ENCODE results near the gene TTC9C.
"Not testable (repeated sequence)": the region's sequence is repeated elsewhere in the genome, so short reads cannot be mapped to it uniquely, and the experiment has no call there.

DNA sequence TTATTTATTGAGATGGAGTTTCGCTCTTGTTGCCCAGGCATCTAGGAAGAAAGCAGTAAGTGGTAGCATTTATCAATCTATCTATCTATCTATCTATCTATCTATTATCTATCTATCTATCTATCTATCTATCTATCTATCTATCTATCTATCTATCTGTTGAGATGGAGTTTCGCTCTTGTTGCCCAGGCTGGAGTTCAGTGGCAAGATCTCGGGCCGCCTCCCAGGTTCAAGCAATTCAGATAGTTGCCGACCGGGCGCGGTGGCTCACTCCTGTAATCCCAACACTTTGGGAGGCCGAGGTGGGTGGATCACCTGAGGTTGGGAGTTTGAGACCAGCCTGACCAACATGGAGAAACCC is 32.6 kb downstream of the TTC9C start:
- not testable (repeated sequence) for TF ChIP-seq CTCF, POLR2A (IDR thresholded peaks at IDR 0.05)
